ENCODE measurements around the gene DOK5.
A peak's percentile ranks its signal among the peaks of the same experiment; 100 is the strongest.

Gene DOK5

GRCh38 chr20:54570561-54570960 lies 95.2 kb downstream of the DOK5 start:
- DNase-seq: no peak

GRCh38 chr20:54572665-54573435 lies 97.5 kb downstream of the DOK5 start:
- DNase-seq: no peak

GRCh38 chr20:54573838-54574237 lies 98.4 kb downstream of the DOK5 start:
- no peak for DNase-seq

GRCh38 chr20:54576518-54576917 lies 101.1 kb downstream of the DOK5 start:
- no peak for DNase-seq

GRCh38 chr20:54577637-54578036 lies 102.2 kb downstream of the DOK5 start:
- no peak for DNase-seq

GRCh38 chr20:54585217-54585616 lies 109.8 kb downstream of the DOK5 start:
- no peak for DNase-seq

GRCh38 chr20:54587408-54587807 lies 112.0 kb downstream of the DOK5 start:
- no peak for DNase-seq

GRCh38 chr20:54589402-54590030 lies 114.1 kb downstream of the DOK5 start:
- DNase-seq: no peak

- DNase-seq: no peak
Observed at GRCh38 chr20:54590856-54591255, 115.5 kb downstream of the DOK5 start.

GRCh38 chr20:54596651-54597050 lies 121.3 kb downstream of the DOK5 start:
- DNase-seq: no peak

- peak; percentile 42 for DNase-seq
Observed at GRCh38 chr20:54598352-54598751, 123.0 kb downstream of the DOK5 start.

GRCh38 chr20:54600634-54601033 lies 125.2 kb downstream of the DOK5 start:
- DNase-seq: no peak

GRCh38 chr20:54601831-54602515 lies 126.6 kb downstream of the DOK5 start:
- no peak for DNase-seq

- no peak for DNase-seq
Observed at GRCh38 chr20:54605319-54605718, 129.9 kb downstream of the DOK5 start.

GRCh38 chr20:54606380-54606779 lies 131.0 kb downstream of the DOK5 start:
- no peak for DNase-seq

- DNase-seq: no peak
Observed at GRCh38 chr20:54608039-54608745, 132.8 kb downstream of the DOK5 start.

GRCh38 chr20:54608943-54609342 lies 133.6 kb downstream of the DOK5 start:
- DNase-seq: no peak

GRCh38 chr20:54611708-54612412 lies 136.5 kb downstream of the DOK5 start:
- DNase-seq: no peak

- DNase-seq: no peak
Observed at GRCh38 chr20:54618412-54618811, 143.0 kb downstream of the DOK5 start.

- DNase-seq: no peak
Observed at GRCh38 chr20:54619181-54619580, 143.8 kb downstream of the DOK5 start.

- DNase-seq: no peak
Observed at GRCh38 chr20:54619682-54620081, 144.3 kb downstream of the DOK5 start.

- DNase-seq: no peak
Observed at GRCh38 chr20:54620611-54621010, 145.2 kb downstream of the DOK5 start.
